H9 (cell line): ENCODE measurements around the gene SYNJ1. TPM values are rescaled to one million over a fixed set of nuclear protein-coding genes. Genes with fewer than 3 reads are reported as not detected.

Source experiments
- DNase-seq: peaks from one replicate; pipeline ENCODE4 v3.0.0-alpha.2; 2017
- H2AFZ ChIP-seq: one replicate; pipeline ENCODE4 v1.6.1; 2013; ENCODE audit warnings: mild to moderate bottlenecking, low read length, control low read depth, moderate library complexity
- H2AK5ac ChIP-seq: 2 replicates; pipeline ENCODE4 v1.6.1; 2013; ENCODE audit warnings: low read length, control low read depth, mixed read lengths; ENCODE audit not compliant: insufficient read length
- H2BK120ac ChIP-seq: one replicate; pipeline ENCODE4 v1.6.1; 2013; ENCODE audit warnings: low read depth, mild to moderate bottlenecking, low read length, control low read depth, inconsistent platforms; ENCODE audit not compliant: poor library complexity, severe bottlenecking
- H2BK12ac ChIP-seq: 2 replicates; pipeline ENCODE4 v1.6.1; 2013; ENCODE audit warnings: low read length, control low read depth, mixed read lengths, low read depth; ENCODE audit not compliant: insufficient read length
- H2BK15ac ChIP-seq: 2 replicates; pipeline ENCODE4 v1.6.1; 2013; ENCODE audit warnings: low read depth, low read length, control low read depth
- H2BK20ac ChIP-seq: one replicate; pipeline ENCODE4 v1.6.1; 2013; ENCODE audit warnings: low read depth, mild to moderate bottlenecking, low read length, control low read depth, inconsistent platforms; ENCODE audit not compliant: poor library complexity, severe bottlenecking
- H2BK5ac ChIP-seq: 2 replicates; pipeline ENCODE4 v1.6.1; 2013; ENCODE audit warnings: low read length, control low read depth, mixed read lengths; ENCODE audit not compliant: insufficient read length
- H3K14ac ChIP-seq: 2 replicates; pipeline ENCODE4 v1.6.1; 2013; ENCODE audit warnings: low read length, control low read depth; ENCODE audit not compliant: insufficient read depth
- H3K18ac ChIP-seq: 2 replicates; pipeline ENCODE4 v1.6.1; 2013; ENCODE audit warnings: low read depth, mild to moderate bottlenecking, mixed read lengths, low read length, control low read depth; ENCODE audit not compliant: insufficient read length
- H3K23ac ChIP-seq: 2 replicates; pipeline ENCODE4 v1.6.1; 2013; ENCODE audit warnings: low read length, control low read depth, mixed read lengths, low read depth; ENCODE audit not compliant: insufficient read length
- H3K23me2 ChIP-seq: 2 replicates; pipeline ENCODE4 v1.6.1; 2013; ENCODE audit warnings: low read depth, mild to moderate bottlenecking, mixed read lengths, low read length, control low read depth; ENCODE audit not compliant: insufficient read length, poor library complexity, severe bottlenecking
- H3K27ac ChIP-seq: 2 replicates; pipeline ENCODE4 v1.5.1; 2013; ENCODE audit warnings: low read length, control low read depth, mixed read lengths, low read depth; ENCODE audit not compliant: insufficient read length
- H3K27me3 ChIP-seq: 2 replicates; pipeline ENCODE4 v1.6.1; 2013; ENCODE audit warnings: low read length, control low read depth, inconsistent platforms; ENCODE audit not compliant: insufficient read depth
- H3K4ac ChIP-seq: 2 replicates; pipeline ENCODE4 v1.6.1; 2013; ENCODE audit warnings: low read depth, mild to moderate bottlenecking, control low read depth, inconsistent platforms, low read length, moderate library complexity
- H3K4me1 ChIP-seq: 2 replicates; pipeline ENCODE4 v1.6.1; 2013; ENCODE audit warnings: low read length, control low read depth, inconsistent platforms; ENCODE audit not compliant: insufficient read depth
- H3K4me2 ChIP-seq: 2 replicates; pipeline ENCODE4 v1.6.1; 2013; ENCODE audit warnings: low read length, control low read depth, mixed read lengths; ENCODE audit not compliant: insufficient read length, insufficient read depth
- H3K56ac ChIP-seq: 2 replicates; pipeline ENCODE4 v1.6.1; 2013; ENCODE audit warnings: low read depth, mild to moderate bottlenecking, mixed read lengths, low read length, control low read depth; ENCODE audit not compliant: insufficient read length
- H3K79me1 ChIP-seq: 2 replicates; pipeline ENCODE4 v1.6.1; 2013; ENCODE audit warnings: low read depth, mild to moderate bottlenecking, moderate library complexity, low read length, control low read depth, inconsistent platforms; ENCODE audit not compliant: insufficient read depth, poor library complexity, severe bottlenecking
- H3K79me2 ChIP-seq: 2 replicates; pipeline ENCODE4 v1.6.1; 2013; ENCODE audit warnings: low read length, control low read depth, inconsistent platforms; ENCODE audit not compliant: insufficient read depth
- H3K9ac ChIP-seq: 2 replicates; pipeline ENCODE4 v1.6.1; 2013; ENCODE audit warnings: low read length, control low read depth, mixed read lengths; ENCODE audit not compliant: insufficient read length; ENCODE audit errors: extremely low read depth
- H3K9me3 ChIP-seq: one replicate; pipeline ENCODE4 v1.6.1; 2013; ENCODE audit warnings: low read depth, low read length, inconsistent platforms; ENCODE audit not compliant: control insufficient read depth
- H3T11ph ChIP-seq: one replicate; pipeline ENCODE4 v1.6.1; 2013; ENCODE audit warnings: mild to moderate bottlenecking, low read length, control low read depth, inconsistent platforms
- H4K20me1 ChIP-seq: one replicate; pipeline ENCODE4 v1.6.1; 2013; ENCODE audit not compliant: control insufficient read depth, insufficient read length, insufficient read depth
- H4K5ac ChIP-seq: 2 replicates; pipeline ENCODE4 v1.6.1; 2013; ENCODE audit warnings: low read depth, mild to moderate bottlenecking, mixed read lengths, low read length, control low read depth; ENCODE audit not compliant: insufficient read length
- H4K8ac ChIP-seq: replicated peaks from 2 replicates; pipeline ENCODE4 v1.6.1; 2013; ENCODE audit warnings: low read length, control low read depth, mixed read lengths, low read depth; ENCODE audit not compliant: insufficient read length
- H4K91ac ChIP-seq: 2 replicates; pipeline ENCODE4 v1.6.1; 2013; ENCODE audit warnings: low read depth, mild to moderate bottlenecking, moderate library complexity, mixed read lengths, low read length, control low read depth; ENCODE audit not compliant: insufficient read length
- H3K27ac Mint-ChIP-seq, 3 experiments: 2 replicates in 2 of 3; 3 replicates in 1 of 3; pipeline ENCODE4 v1.8.0; 2020 to 2021; ENCODE audit warnings: mixed read lengths in 3 of 3, mild to moderate bottlenecking in 1 of 3, moderate library complexity in 1 of 3
- H3K27me3 Mint-ChIP-seq: 2 replicates; pipeline ENCODE4 v1.8.0; 2021; ENCODE audit warnings: low read depth, mild to moderate bottlenecking, moderate library complexity, mixed read lengths
- H3K36me3 Mint-ChIP-seq, 3 experiments: 2 replicates in 2 of 3; 3 replicates in 1 of 3; pipeline ENCODE4 v1.8.0; 2020 to 2021; ENCODE audit warnings: low read depth in 3 of 3, mixed read lengths in 3 of 3; ENCODE audit not compliant: insufficient read depth in 1 of 3
- H3K4me1 Mint-ChIP-seq, 2 experiments: 2 replicates each; pipeline ENCODE4 v1.8.0; 2020; ENCODE audit warnings: mixed read lengths in 2 of 2
- H3K4me3 Mint-ChIP-seq, 2 experiments: 2 replicates in 1 of 2; 3 replicates in 1 of 2; pipeline ENCODE4 v1.8.0; 2020 to 2021; ENCODE audit warnings: mild to moderate bottlenecking in 2 of 2, mixed read lengths in 2 of 2, moderate library complexity in 1 of 2
- H3K9me3 Mint-ChIP-seq, 2 experiments: 2 replicates in 1 of 2; 3 replicates in 1 of 2; pipeline ENCODE4 v1.8.0; 2020; ENCODE audit warnings: mild to moderate bottlenecking in 2 of 2, mixed read lengths in 2 of 2, moderate library complexity in 1 of 2
- CTCF ChIP-seq: fragments of 200-600 bp; sonication (generic); conservative IDR thresholded peaks from 3 replicates; pipeline ENCODE4 v1.8.0; 2021; ENCODE audit warnings: antibody characterized with exemption, mild to moderate bottlenecking
- WGBS: extraction: QIAGEN DNeasy Blood & Tissue Kit; methylation state at CpG from one replicate; pipeline ENCODE4 v1.1.7; 2013; ENCODE audit warnings: missing lambda C conversion rate, low lambda C conversion rate, mixed read lengths; ENCODE audit not compliant: insufficient read length; ENCODE audit errors: extremely low coverage; 5-methylcytosine and 5-hydroxymethylcytosine counted together
- total RNA-seq: library from RNA; stranded (reverse); gene quantifications from 2 replicates; pipeline ENCODE4 v1.2.1, GENCODE V29; 2021

SYNJ1 gene
- total RNA-seq, 1 experiment from 2014 or later = 7.1 TPM

GRCh38 chr21:32756096-32756495, 28.3 kb upstream of the SYNJ1 start:
- no peak overlapping the region for H2AK5ac ChIP-seq
- H2AFZ ChIP-seq = no peak overlapping the region
- no peak overlapping the region for H3K56ac ChIP-seq
- no peak overlapping the region for H3K4ac ChIP-seq
- no peaks in the 10 kb centered on the region for H3K9me3 ChIP-seq
- H4K5ac ChIP-seq = no peak overlapping the region
- no peaks in the 10 kb centered on the region for H4K20me1 ChIP-seq
- H3K79me1 ChIP-seq = peaks cover 3% of the 10 kb centered on the region
- H4K91ac ChIP-seq = no peak overlapping the region
- Mint-ChIP-seq H3K27ac (no peak overlapping the region), H3K4me1 (peaks cover 21 to 33% of the 10 kb centered on the region in 2 experiments), H3K4me3 (no peak overlapping the region), H3K27me3 (no peaks in the 10 kb centered on the region), H3K36me3 (peaks cover 40 to 84% (median 78%) of the 10 kb centered on the region in 3 experiments; a peak in 6 of 7 replicates), H3K9me3 (no peaks in the 10 kb centered on the region)
- H2BK12ac ChIP-seq = no peak overlapping the region
- no peaks in the 10 kb centered on the region for H3K23me2 ChIP-seq
- no peak overlapping the region for H3K27ac ChIP-seq
- H3K9ac ChIP-seq = no peak overlapping the region
- no peak overlapping the region for H2BK5ac ChIP-seq
- no peak overlapping the region for H2BK15ac ChIP-seq
- H3K79me2 ChIP-seq = no peaks in the 10 kb centered on the region
- no peak overlapping the region for H3K18ac ChIP-seq
- no CpG with 5 or more reads among the region's 1 CpG for WGBS
- H3K14ac ChIP-seq = no peak overlapping the region
- H3K4me1 ChIP-seq = no peaks in the 10 kb centered on the region
- H2BK20ac ChIP-seq = no peak overlapping the region
- no peak for TF ChIP-seq CTCF
- no peak for DNase-seq
- H4K8ac ChIP-seq = no peak overlapping the region
- no peak overlapping the region for H2BK120ac ChIP-seq
- no peak overlapping the region for H3T11ph ChIP-seq
- H3K23ac ChIP-seq = no peak overlapping the region
- no peak overlapping the region for H3K4me2 ChIP-seq
- no peaks in the 10 kb centered on the region for H3K27me3 ChIP-seq
